Measurements from ENCODE around the gene S100A1. TPM values are rescaled to one million over a fixed set of nuclear protein-coding genes. Genes with fewer than 3 reads are reported as not detected.

The S100A1 gene
- total and polyA plus RNA-seq, 2 of the 8 experiments (the other 6 are each of a cell fraction or from before 2014, with no cell fraction given), result 2.0 TPM; not detected in 1

DNA sequence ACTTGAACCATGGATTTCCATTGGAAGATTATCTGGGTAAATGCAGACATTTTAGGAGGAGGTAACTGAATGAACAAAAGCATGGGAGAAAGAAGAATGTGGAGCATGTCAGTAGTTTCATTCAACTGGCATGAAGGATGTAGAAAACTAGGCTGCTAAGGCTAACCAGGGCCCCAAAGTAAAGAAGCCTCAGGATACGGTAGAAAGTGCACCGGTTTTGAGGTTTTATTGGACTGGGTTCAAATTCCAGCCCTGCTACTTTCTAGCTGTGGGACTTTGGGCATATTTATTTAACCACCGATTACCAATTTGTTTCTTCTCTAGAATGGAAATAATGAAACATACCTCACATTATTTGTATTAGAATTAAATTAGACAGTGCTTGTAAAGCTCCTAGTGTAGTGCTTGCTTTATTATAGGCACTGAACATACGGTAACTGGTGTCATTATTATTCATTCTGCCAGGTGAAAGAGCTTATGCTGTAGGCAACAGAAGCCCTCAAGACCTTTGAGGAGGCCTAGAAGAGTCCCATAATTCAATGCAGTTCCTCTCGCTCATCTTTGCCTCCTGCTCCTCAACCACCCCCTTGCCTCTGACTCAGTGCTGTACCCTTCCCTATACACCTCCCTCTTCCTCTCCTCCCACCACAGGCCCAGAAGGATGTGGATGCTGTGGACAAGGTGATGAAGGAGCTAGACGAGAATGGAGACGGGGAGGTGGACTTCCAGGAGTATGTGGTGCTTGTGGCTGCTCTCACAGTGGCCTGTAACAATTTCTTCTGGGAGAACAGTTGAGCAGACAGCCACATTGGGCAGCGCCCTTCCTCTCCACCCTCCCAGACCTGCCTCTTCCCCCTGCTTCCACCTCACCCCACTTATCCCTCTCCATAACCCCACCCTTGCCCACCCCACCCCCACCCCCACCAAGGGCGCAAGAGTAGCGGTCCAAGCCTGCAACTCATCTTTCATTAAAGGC lies 3.1 kb downstream of the S100A1 start:
- Histone ChIP-seq H3K23me2 (ENCODE audit: low read depth, low read length) (peaks cover 7% of the 10 kb centered on the region), H3K4ac (replicated peaks; ENCODE audit: insufficient read length, low read depth, low read length) (no peak overlapping the region), H3K4me3 (ENCODE audit: extremely low read depth in 1 of 4, insufficient read depth in 2 of 4, low read depth in 3 of 4, low read length in 4 of 4) (no peak overlapping the region), H2BK12ac (ENCODE audit: low read depth, low read length) (no peak overlapping the region), H3K4me2 (ENCODE audit: insufficient read depth in 1 of 2, low read depth in 2 of 2, low read length in 2 of 2) (no peak overlapping the region), H3K4me1 (replicated peaks in 1 of 4; ENCODE audit: control insufficient read depth in 3 of 4, insufficient read depth in 4 of 4, low read length in 3 of 4) (peaks cover 0 to 15% (median 10%) of the 10 kb centered on the region in 4 experiments; a peak in 6 of 7 replicates), H3K56ac (replicated peaks; ENCODE audit: insufficient read length, low read depth, low read length) (no peak overlapping the region), H3K9ac (replicated peaks in 1 of 4; ENCODE audit: extremely low read depth in 1 of 4, low read depth in 3 of 4, low read length in 3 of 4) (no peak overlapping the region), H3K18ac (ENCODE audit: extremely low read depth, low read length) (no peak overlapping the region), H2BK15ac (ENCODE audit: low read length) (0 out of 2 replicates have a peak overlapping the region, but pooled peaks have one; percentile 1), H3K9me3 (ENCODE audit: insufficient read depth in 2 of 2, low read depth in 1 of 2, low read length in 1 of 2) (no peaks in the 10 kb centered on the region), H2BK5ac (ENCODE audit: low read depth, low read length) (no peak overlapping the region), H2AFZ (ENCODE audit: low read length) (no peak overlapping the region), H4K91ac (replicated peaks; ENCODE audit: insufficient read length, low read length) (no peak overlapping the region), H3K79me1 (ENCODE audit: low read depth, low read length) (no peaks in the 10 kb centered on the region), H4K5ac (ENCODE audit: insufficient read length, low read depth, low read length) (no peak overlapping the region), H3K23ac (ENCODE audit: insufficient read length) (no peak overlapping the region), H3K27me3 (replicated peaks in 1 of 4; ENCODE audit: control insufficient read depth in 3 of 4, extremely low read depth in 1 of 4, insufficient read depth in 3 of 4, low read length in 3 of 4) (no peaks in the 10 kb centered on the region), H2AK5ac (ENCODE audit: low read depth, low read length) (no peak overlapping the region), H3K27ac (ENCODE audit: low read depth, low read length) (no peak overlapping the region), H3K36me3 (ENCODE audit: control insufficient read depth in 2 of 4, insufficient read depth in 4 of 4, low read length in 3 of 4) (peaks cover 1 to 6% (median 4%) of the 10 kb centered on the region in 4 experiments; a peak in 7 of 8 replicates), H2BK20ac (ENCODE audit: low read length) (no peak overlapping the region), H2BK120ac (replicated peaks; ENCODE audit: low read depth, low read length) (no peak overlapping the region), H4K8ac (ENCODE audit: extremely low read depth, insufficient read depth, low read length) (no peak overlapping the region), H3K14ac (ENCODE audit: insufficient read length) (no peak overlapping the region), H4K20me1 (replicated peaks in 1 of 2; ENCODE audit: control insufficient read depth in 1 of 2, insufficient read depth in 2 of 2, low read length in 2 of 2) (no peaks in the 10 kb centered on the region), H3K79me2 (ENCODE audit: control insufficient read depth in 1 of 2, insufficient read depth in 2 of 2, low read length in 2 of 2) (peaks cover 0 to 20% of the 10 kb centered on the region in 2 experiments; a peak in 3 of 4 replicates)
- WGBS, 2 experiments (ENCODE audit: extremely low coverage in 1 of 2, insufficient coverage in 1 of 2, insufficient read length in 1 of 2, insufficient replicate concordance in 2 of 2, low coverage in 1 of 2, low lambda C conversion rate in 2 of 2, missing lambda C conversion rate in 1 of 2), result 95% methylated on average over 8 of the region's 10 CpGs; no CpG with 5 or more reads in 1 of the 2 experiments
- DNase-seq (ENCODE audit: low read depth in 1 of 2, low spot score in 2 of 2) (no peak), FAIRE-seq (no peak)
- TF ChIP-seq YY1 (IDR thresholded peaks at IDR 0.05; ENCODE audit: low read depth, low read length), result no peak
- no peak for TF ChIP-seq SIRT6 (IDR thresholded peaks at IDR 0.05; ENCODE audit: low read length)
- TF ChIP-seq SP2 (IDR thresholded peaks at IDR 0.05; ENCODE audit: low read length), result no peak
- ChIA-PET POLR2A (ENCODE audit: partially characterized antibody) (interaction anchor here (0.7 to 15.6 kb wide), 8 partner anchors 12 to 359 kb away, joined by 3 to 261 read pairs (median 3); partner anchors contain the start of genes RPS27, S100A14 and S100A16), CTCF (ENCODE audit: partially characterized antibody) (interaction anchor here (0.6 to 10.2 kb wide), 5 partner anchors 15 to 121 kb away, joined by 3 to 115 read pairs (median 63); partner anchors contain the start of genes S100A14 and S100A6)

Measured in H1 (cell line).